K562 (cell line): ENCODE measurements around the gene RPS27. TPM values are rescaled to one million over a fixed set of nuclear protein-coding genes. Genes with fewer than 3 reads are reported as not detected.

Experiments used
- C11orf30 ChIP-seq: fragments of 450-650 bp; IDR thresholded peaks from 2 replicates; pipeline ENCODE4 v1.6.1; 2016; ENCODE audit warnings: low read depth, mild to moderate bottlenecking
- CEBPB ChIP-seq: fragments of 450-650 bp; IDR thresholded peaks from 2 replicates; pipeline ENCODE4 v1.6.1; 2016; ENCODE audit warnings: missing genetic modification characterization, missing compliant biosample characterization
- ESRRB ChIP-seq: fragments of 250-450 bp; sonication (Bioruptor Pico); IDR thresholded peaks from 2 replicates; pipeline ENCODE4 v1.5.0; 2020; ENCODE audit warnings: mild to moderate bottlenecking, moderate library complexity, borderline replicate concordance
- FOSL1 ChIP-seq: fragments of 200-800 bp; sonication (Bioruptor generic); conservative IDR thresholded peaks from 2 replicates; pipeline ENCODE4 v1.6.1; 2016; ENCODE audit warnings: missing genetic modification characterization, missing compliant biosample characterization
- JUNB ChIP-seq: fragments of 450-650 bp; formaldehyde crosslinking; conservative IDR thresholded peaks from 2 replicates; pipeline ENCODE4 v1.4.0; 2020; ENCODE audit warnings: mild to moderate bottlenecking
- KAT2B ChIP-seq: IDR thresholded peaks from one replicate; pipeline ENCODE4 v1.6.1; 2012; ENCODE audit warnings: low read depth, mild to moderate bottlenecking, control low read depth, inconsistent platforms, low read length, moderate library complexity
- KLF13 ChIP-seq: fragments of 450-650 bp; IDR thresholded peaks from 2 replicates; pipeline ENCODE4 v1.6.1; 2016; ENCODE audit warnings: missing genetic modification characterization, low read depth, mild to moderate bottlenecking, missing compliant biosample characterization, moderate library complexity, borderline replicate concordance
- LARP7 ChIP-seq: fragments of 450-650 bp; IDR thresholded peaks from 2 replicates; pipeline ENCODE4 v1.6.1; 2016
- NFYB ChIP-seq: IDR thresholded peaks from 2 replicates; pipeline ENCODE4 v1.6.1; 2011; ENCODE audit warnings: mild to moderate bottlenecking, moderate library complexity; ENCODE audit not compliant: insufficient read length; ENCODE audit errors: extremely low read depth
- NRF1 ChIP-seq, 2 experiments: fragments of 450-650 bp; IDR thresholded peaks in 1 of 2; conservative IDR thresholded peaks in 1 of 2; 2 replicates each; pipeline ENCODE4 v1.6.1; 2014; ENCODE audit warnings: mild to moderate bottlenecking in 2 of 2
- PCBP1 ChIP-seq: fragments of 200-400 bp; formaldehyde crosslinking; IDR thresholded peaks from 2 replicates; pipeline ENCODE4 v1.6.1; 2018; ENCODE audit warnings: mild to moderate bottlenecking, low read depth, low read length; ENCODE audit not compliant: poor library complexity, severe bottlenecking
- SMAD4 ChIP-seq: fragments of 250-450 bp; sonication (Bioruptor Pico); conservative IDR thresholded peaks from 2 replicates; pipeline ENCODE4 v1.8.0; 2021; ENCODE audit warnings: inconsistent platforms, mild to moderate bottlenecking, moderate library complexity
- TAL1 ChIP-seq: fragments of 450-650 bp; IDR thresholded peaks from 2 replicates; pipeline ENCODE4 v1.6.1; 2016; ENCODE audit warnings: mild to moderate bottlenecking
- TEAD2 ChIP-seq: fragments of 450-650 bp; IDR thresholded peaks from 2 replicates; pipeline ENCODE4 v1.6.1; 2016; ENCODE audit warnings: missing genetic modification characterization, control low read depth, missing compliant biosample characterization
- ZNF124 ChIP-seq: sonication (generic); formaldehyde crosslinking; IDR thresholded peaks from 2 replicates; pipeline ENCODE4 v1.8.1; 2022; ENCODE audit warnings: missing genetic modification reagents
- ZNF175 ChIP-seq: fragments of 200-800 bp; sonication (Bioruptor generic); IDR thresholded peaks from 2 replicates; pipeline ENCODE4 v1.6.1; 2016; ENCODE audit warnings: low read depth, mild to moderate bottlenecking, missing genetic modification characterization, missing compliant biosample characterization
- ZNF253 ChIP-seq: fragments of 250-450 bp; sonication (Bioruptor Pico); conservative IDR thresholded peaks from 2 replicates; pipeline ENCODE4 v1.6.1; 2021; ENCODE audit warnings: mild to moderate bottlenecking
- ZNF324 ChIP-seq: fragments of 250-450 bp; sonication (Bioruptor Pico); IDR thresholded peaks from 2 replicates; pipeline ENCODE4 v1.4.0; 2020; ENCODE audit warnings: mild to moderate bottlenecking
- polyA plus RNA-seq, 8 experiments: library from polyadenylated mRNA; depleted of rRNA in 4 of 8; stranded (reverse) in 5 of 8; unstranded in 3 of 8; fragments of >200 nt; fragmentation: Nextera tagmentation in 2 of 8; fragmentation: Illumina TruSeq in 1 of 8; extraction: Ambion mirVana in 2 of 8; extraction: Trizol in 1 of 8; gene quantifications; 2 replicates each; pipeline versions ENCODE4 v1.2.1 to v1.2.3, GENCODE V29; 2011 to 2014; ENCODE audit warnings: inconsistent platforms in 1 of 8, missing spikeins in 1 of 8
- total RNA-seq, 7 experiments: library from RNA; depleted of rRNA in 6 of 7; stranded (reverse); fragments of >200 nt in 6 of 7; fragmentation: Illumina TruSeq in 2 of 7; extraction: Trizol in 2 of 7; gene quantifications; 2 replicates each; pipeline versions ENCODE4 v1.2.1 to v1.2.3, GENCODE V29; 2011 to 2021; ENCODE audit warnings: low replicate concordance in 1 of 7
- TF ChIP-seq, protein P1 (sequence below): sonication (generic); formaldehyde crosslinking; IDR thresholded peaks from 2 replicates; pipeline ENCODE4 v1.8.0; 2023; ENCODE audit warnings: missing genetic modification reagents, mild to moderate bottlenecking, borderline replicate concordance
- TF ChIP-seq, protein P2 (sequence below): fragments of 250-450 bp; sonication (Bioruptor Pico); IDR thresholded peaks from 2 replicates; pipeline ENCODE4 v1.5.0; 2020; ENCODE audit warnings: mild to moderate bottlenecking
- TF ChIP-seq, protein P3 (sequence below): sonication (generic); formaldehyde crosslinking; IDR thresholded peaks from 2 replicates; pipeline ENCODE4 v1.8.0; 2023; ENCODE audit warnings: mild to moderate bottlenecking, missing genetic modification reagents

The RPS27 gene
- total and polyA plus RNA-seq, 9 of the 15 experiments (the other 6 are each of a cell fraction or from before 2014, with no cell fraction given) = 2,091 to 9,377 (median 6,706) TPM

DNA sequence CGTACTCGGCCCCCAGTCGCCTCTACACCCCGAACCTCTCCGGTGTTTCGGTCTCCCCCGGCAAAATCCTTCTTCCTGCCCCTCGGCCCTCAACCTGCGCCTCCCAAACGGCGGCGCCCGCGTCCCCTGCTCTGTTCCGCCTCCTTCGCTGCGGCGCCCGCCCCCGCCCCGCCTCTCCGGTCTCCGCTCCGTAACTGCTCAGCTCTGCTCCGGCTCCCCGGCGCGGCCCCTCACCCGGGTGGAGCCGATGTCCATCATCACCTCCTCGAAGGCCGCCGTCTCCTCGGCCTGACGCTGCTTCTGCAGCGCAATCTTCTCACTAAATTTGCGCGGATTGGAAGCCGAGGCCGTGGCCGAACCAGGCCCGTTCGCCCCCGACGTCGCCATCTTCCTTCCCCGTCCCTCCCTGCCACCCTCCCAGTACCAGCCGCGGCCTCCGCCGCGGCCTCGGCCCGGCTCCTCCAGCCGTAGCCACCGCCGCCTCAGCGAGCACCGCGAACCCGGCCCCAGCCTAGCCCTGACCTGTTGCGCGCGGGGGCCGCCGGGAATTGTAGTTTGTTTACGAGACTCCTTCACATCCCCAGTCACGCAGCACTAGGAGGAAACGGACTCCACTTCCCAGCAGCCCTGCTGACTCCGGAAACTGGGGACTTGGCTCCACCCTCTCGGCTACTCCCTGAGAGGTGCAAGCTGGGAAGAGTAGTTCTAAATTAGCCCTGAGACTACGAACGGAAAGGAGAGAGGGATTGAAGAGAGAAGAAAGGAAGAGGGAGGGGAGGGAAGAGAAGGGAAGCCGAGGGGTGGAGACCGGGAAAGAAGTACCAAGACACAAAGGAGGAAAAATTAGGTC lies 32.2 kb upstream of the RPS27 start, which contains the start of gene CRTC2 (continued):
- TF ChIP-seq NFYB (no peak), JUNB (CRISPR knock-in tag) (no peak), KAT2B (no peak), FOSL1 (tag) (no peak), TAL1 (no peak), ESRRB (no peak), SMAD4 (peak; percentile 66; the same call in 1 of the 2 replicates), ZNF253 (CRISPR knock-in tag) (no peak), ZNF324 (CRISPR knock-in tag) (no peak), CEBPB (no peak), ZNF175 (peak; percentile 93), C11orf30 (peak; percentile 42; the same call in 1 of the 2 replicates), NRF1 (conservative IDR thresholded peaks at IDR 0.05 in 1 of 2, IDR thresholded peaks at IDR 0.05 in 1 of 2) (peak; percentile 70 to 76), KLF13 (tag) (no peak), TEAD2 (tag) (no peak), ZNF124 (CRISPR knock-in tag) (no peak), LARP7 (no peak), PCBP1 (peak; percentile 74)
- TF ChIP-seq, protein P1, sequence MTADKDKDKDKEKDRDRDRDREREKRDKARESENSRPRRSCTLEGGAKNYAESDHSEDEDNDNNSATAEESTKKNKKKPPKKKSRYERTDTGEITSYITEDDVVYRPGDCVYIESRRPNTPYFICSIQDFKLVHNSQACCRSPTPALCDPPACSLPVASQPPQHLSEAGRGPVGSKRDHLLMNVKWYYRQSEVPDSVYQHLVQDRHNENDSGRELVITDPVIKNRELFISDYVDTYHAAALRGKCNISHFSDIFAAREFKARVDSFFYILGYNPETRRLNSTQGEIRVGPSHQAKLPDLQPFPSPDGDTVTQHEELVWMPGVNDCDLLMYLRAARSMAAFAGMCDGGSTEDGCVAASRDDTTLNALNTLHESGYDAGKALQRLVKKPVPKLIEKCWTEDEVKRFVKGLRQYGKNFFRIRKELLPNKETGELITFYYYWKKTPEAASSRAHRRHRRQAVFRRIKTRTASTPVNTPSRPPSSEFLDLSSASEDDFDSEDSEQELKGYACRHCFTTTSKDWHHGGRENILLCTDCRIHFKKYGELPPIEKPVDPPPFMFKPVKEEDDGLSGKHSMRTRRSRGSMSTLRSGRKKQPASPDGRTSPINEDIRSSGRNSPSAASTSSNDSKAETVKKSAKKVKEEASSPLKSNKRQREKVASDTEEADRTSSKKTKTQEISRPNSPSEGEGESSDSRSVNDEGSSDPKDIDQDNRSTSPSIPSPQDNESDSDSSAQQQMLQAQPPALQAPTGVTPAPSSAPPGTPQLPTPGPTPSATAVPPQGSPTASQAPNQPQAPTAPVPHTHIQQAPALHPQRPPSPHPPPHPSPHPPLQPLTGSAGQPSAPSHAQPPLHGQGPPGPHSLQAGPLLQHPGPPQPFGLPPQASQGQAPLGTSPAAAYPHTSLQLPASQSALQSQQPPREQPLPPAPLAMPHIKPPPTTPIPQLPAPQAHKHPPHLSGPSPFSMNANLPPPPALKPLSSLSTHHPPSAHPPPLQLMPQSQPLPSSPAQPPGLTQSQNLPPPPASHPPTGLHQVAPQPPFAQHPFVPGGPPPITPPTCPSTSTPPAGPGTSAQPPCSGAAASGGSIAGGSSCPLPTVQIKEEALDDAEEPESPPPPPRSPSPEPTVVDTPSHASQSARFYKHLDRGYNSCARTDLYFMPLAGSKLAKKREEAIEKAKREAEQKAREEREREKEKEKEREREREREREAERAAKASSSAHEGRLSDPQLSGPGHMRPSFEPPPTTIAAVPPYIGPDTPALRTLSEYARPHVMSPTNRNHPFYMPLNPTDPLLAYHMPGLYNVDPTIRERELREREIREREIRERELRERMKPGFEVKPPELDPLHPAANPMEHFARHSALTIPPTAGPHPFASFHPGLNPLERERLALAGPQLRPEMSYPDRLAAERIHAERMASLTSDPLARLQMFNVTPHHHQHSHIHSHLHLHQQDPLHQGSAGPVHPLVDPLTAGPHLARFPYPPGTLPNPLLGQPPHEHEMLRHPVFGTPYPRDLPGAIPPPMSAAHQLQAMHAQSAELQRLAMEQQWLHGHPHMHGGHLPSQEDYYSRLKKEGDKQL (CRISPR knock-in tag) = no peak
- TF ChIP-seq, protein P2, sequence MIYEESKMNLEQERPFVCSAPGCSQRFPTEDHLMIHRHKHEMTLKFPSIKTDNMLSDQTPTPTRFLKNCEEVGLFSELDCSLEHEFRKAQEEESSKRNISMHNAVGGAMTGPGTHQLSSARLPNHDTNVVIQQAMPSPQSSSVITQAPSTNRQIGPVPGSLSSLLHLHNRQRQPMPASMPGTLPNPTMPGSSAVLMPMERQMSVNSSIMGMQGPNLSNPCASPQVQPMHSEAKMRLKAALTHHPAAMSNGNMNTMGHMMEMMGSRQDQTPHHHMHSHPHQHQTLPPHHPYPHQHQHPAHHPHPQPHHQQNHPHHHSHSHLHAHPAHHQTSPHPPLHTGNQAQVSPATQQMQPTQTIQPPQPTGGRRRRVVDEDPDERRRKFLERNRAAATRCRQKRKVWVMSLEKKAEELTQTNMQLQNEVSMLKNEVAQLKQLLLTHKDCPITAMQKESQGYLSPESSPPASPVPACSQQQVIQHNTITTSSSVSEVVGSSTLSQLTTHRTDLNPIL (CRISPR knock-in tag) = no peak
- TF ChIP-seq, protein P3, sequence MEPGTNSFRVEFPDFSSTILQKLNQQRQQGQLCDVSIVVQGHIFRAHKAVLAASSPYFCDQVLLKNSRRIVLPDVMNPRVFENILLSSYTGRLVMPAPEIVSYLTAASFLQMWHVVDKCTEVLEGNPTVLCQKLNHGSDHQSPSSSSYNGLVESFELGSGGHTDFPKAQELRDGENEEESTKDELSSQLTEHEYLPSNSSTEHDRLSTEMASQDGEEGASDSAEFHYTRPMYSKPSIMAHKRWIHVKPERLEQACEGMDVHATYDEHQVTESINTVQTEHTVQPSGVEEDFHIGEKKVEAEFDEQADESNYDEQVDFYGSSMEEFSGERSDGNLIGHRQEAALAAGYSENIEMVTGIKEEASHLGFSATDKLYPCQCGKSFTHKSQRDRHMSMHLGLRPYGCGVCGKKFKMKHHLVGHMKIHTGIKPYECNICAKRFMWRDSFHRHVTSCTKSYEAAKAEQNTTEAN (CRISPR knock-in tag) = no peak
